ENCODE results near the gene ADARB2. TPM values are rescaled to one million over a fixed set of nuclear protein-coding genes. Genes with fewer than 3 reads are reported as not detected.

The ADARB2 gene
- total RNA-seq, 3 donors from 2014 or later = 0.31 to 4.2 TPM; not detected in 1

DNA sequence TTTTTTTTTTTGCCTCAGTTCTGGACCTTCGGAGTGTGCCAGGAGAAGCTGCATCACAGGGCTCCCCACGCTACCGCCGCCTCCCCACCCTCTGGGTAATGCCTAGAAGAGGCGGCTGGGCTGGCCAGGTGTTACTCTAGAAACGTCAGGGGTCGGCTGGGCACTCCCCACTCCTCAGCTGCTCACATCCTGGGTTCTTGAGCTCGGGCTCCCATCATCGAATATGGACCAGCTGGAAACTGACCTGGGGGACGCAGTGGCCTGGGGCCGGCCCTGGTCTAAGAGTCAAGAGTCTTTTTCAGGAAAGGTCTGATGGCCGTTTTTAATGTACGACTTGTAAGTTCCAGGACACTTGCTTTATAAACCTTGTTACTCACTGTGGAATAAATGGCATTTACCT is 354.6 kb downstream of the ADARB2 start:
- no peak for TF ChIP-seq CTCF (IDR thresholded peaks at IDR 0.05)
- no peaks in the 10 kb centered on the region for H3K4me1 ChIP-seq (ENCODE audit: low read depth)
- no peak overlapping the region for H3K4me3 ChIP-seq
- no peak for ATAC-seq
- no peak for DNase-seq
- intact Hi-C loops (cut with DNase I, micrococcal nuclease) = no loop called here
- no peaks in the 10 kb centered on the region for H3K36me3 ChIP-seq (ENCODE audit: low read depth)
- H3K9me3 ChIP-seq = no peaks in the 10 kb centered on the region

- Histone ChIP-seq H3K4me1 (ENCODE audit: low read depth) (no peaks in the 10 kb centered on the region), H3K9me3 (no peaks in the 10 kb centered on the region), H3K4me3 (no peak overlapping the region), H3K36me3 (ENCODE audit: low read depth) (no peaks in the 10 kb centered on the region)
- TF ChIP-seq CTCF (IDR thresholded peaks at IDR 0.05) = no peak
- intact Hi-C loops (cut with DNase I, micrococcal nuclease) = no loop called here
- ATAC-seq (no peak), DNase-seq (no peak)
Measured at GRCh38 chr10:1381339-1381738, 356.0 kb downstream of the ADARB2 start.

- H3K36me3 ChIP-seq (ENCODE audit: low read depth) = no peaks in the 10 kb centered on the region
- intact Hi-C loops (cut with DNase I, micrococcal nuclease) = no loop called here
- no peak for DNase-seq
Measured at GRCh38 chr10:1380088-1380671, 357.1 kb downstream of the ADARB2 start.

GRCh38 chr10:1379601-1380000 is 357.7 kb downstream of the ADARB2 start:
- TF ChIP-seq CTCF (IDR thresholded peaks at IDR 0.05) = no peak
- Histone ChIP-seq H3K4me1 (ENCODE audit: low read depth) (no peaks in the 10 kb centered on the region), H3K9me3 (no peaks in the 10 kb centered on the region), H3K36me3 (ENCODE audit: low read depth) (no peaks in the 10 kb centered on the region), H3K4me3 (no peak overlapping the region)
- no peak for DNase-seq
- ATAC-seq = no peak
- intact Hi-C loops (cut with DNase I, micrococcal nuclease) = no loop called here

More at GRCh38 chr10:1380088-1380671, 357.1 kb downstream of the ADARB2 start:
- Histone ChIP-seq H3K4me3 (no peak overlapping the region), H3K9me3 (no peaks in the 10 kb centered on the region), H3K4me1 (ENCODE audit: low read depth) (no peaks in the 10 kb centered on the region)
- TF ChIP-seq CTCF (IDR thresholded peaks at IDR 0.05) = no peak
- ATAC-seq = no peak

GRCh38 chr10:1378473-1378872 is 358.9 kb downstream of the ADARB2 start:
- H3K9me3 ChIP-seq = no peaks in the 10 kb centered on the region
- DNase-seq (no peak), ATAC-seq (no peak)
- H3K4me1 ChIP-seq (ENCODE audit: low read depth) = no peaks in the 10 kb centered on the region
- H3K36me3 ChIP-seq (ENCODE audit: low read depth) = no peaks in the 10 kb centered on the region
- H3K4me3 ChIP-seq = no peak overlapping the region
- intact Hi-C loops (cut with DNase I, micrococcal nuclease) = no loop called here
- no peak for TF ChIP-seq CTCF (IDR thresholded peaks at IDR 0.05)
